PFSK-1 (cell line): ENCODE data around the gene IRAK1. TPM values are rescaled to one million over a fixed set of nuclear protein-coding genes. Genes with fewer than 3 reads are reported as not detected.
A peak's percentile ranks its signal among the peaks of the same experiment; 100 is the strongest.

ENCODE experiments used
- FOXP2 ChIP-seq: optimal IDR thresholded peaks from 2 replicates; pipeline ENCODE3; 2011; ENCODE audit warnings: borderline replicate concordance, control low read depth, inconsistent platforms; ENCODE audit not compliant: insufficient read depth; ENCODE audit errors: extremely low read length, extremely low read depth
- POLR2AphosphoS5 ChIP-seq: IDR thresholded peaks from 2 replicates; pipeline ENCODE4 v1.6.1; 2012; ENCODE audit warnings: low read depth, mild to moderate bottlenecking, control low read depth, low read length, moderate library complexity
- SIN3A ChIP-seq: IDR thresholded peaks from 2 replicates; pipeline ENCODE4 v1.6.1; 2012; ENCODE audit warnings: mild to moderate bottlenecking, low read length, moderate library complexity, borderline replicate concordance; ENCODE audit not compliant: insufficient read depth
- TAF1 ChIP-seq: IDR thresholded peaks from 2 replicates; pipeline ENCODE4 v1.6.1; 2012; ENCODE audit warnings: low read length, control low read depth, borderline replicate concordance; ENCODE audit not compliant: insufficient read depth
- polyA plus RNA-seq: library from polyadenylated mRNA; unstranded; fragments of >200 nt; gene quantifications from one replicate; pipeline ENCODE4 v1.2.1, GENCODE V29; 2012; ENCODE audit warnings: low read depth, missing spikeins; ENCODE audit not compliant: insufficient read length
- TF ChIP-seq, protein P1 (sequence below), 2 experiments: IDR thresholded peaks; 2 replicates each; pipeline versions ENCODE4 v1.6.1 to v1.8.0; 2011 to 2012; ENCODE audit warnings: low read depth in 2 of 2, low read length in 2 of 2, control low read depth in 1 of 2, inconsistent platforms in 1 of 2, mild to moderate bottlenecking in 1 of 2, moderate library complexity in 1 of 2; ENCODE audit not compliant: insufficient read depth in 1 of 2

IRAK1 gene
- 523 TPM for polyA plus RNA-seq

DNA sequence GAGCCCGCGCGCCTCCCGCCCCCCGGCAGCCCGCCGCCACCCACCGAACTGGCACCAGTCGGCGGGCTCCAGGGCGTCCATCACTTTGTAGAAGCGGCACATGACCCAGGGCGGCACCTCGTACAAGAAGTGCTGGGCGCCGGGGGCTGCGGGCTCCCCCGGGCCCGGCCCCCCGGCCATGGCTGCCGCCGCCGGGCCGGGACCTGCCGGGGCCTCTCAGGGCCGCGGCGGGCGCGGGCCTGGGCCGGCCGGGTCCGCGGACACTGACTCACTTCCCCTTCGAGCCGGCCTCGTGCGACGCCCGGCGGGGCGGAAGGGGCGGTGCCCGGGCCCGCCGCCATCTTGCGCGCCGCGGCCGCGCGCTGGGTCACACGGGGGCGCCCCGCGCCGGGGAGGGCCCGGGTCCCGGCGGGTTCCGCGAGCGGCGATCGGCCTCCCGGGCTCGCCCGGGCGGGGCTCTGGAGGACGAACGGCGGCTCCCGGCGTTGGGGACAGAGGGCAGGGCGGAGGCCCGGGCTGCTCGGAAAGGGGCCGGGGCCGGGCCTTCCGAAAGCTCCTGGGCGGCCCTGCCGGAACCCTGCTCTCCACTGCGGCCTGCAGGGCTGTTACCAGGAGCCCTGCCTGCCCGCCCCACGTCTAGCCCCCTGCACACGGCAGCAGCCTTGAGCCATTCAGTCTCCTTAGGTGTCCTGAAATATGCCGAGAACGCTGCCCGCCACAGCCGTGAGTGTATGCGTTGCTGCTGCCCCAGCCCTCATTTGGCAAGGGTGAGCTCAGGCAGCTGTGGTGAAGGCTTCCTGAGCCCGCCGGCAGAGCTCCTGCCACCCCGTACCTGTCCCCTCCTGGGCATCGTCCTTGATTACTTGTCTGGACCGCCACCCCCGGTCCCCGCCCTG is at the start of gene IRAK1:
TSS of gene IRAK1 (minus strand) at position 270 of the 896 bp plus-strand sequence. CDS start at position 180, 90 bp downstream.
- TF ChIP-seq, protein P1, sequence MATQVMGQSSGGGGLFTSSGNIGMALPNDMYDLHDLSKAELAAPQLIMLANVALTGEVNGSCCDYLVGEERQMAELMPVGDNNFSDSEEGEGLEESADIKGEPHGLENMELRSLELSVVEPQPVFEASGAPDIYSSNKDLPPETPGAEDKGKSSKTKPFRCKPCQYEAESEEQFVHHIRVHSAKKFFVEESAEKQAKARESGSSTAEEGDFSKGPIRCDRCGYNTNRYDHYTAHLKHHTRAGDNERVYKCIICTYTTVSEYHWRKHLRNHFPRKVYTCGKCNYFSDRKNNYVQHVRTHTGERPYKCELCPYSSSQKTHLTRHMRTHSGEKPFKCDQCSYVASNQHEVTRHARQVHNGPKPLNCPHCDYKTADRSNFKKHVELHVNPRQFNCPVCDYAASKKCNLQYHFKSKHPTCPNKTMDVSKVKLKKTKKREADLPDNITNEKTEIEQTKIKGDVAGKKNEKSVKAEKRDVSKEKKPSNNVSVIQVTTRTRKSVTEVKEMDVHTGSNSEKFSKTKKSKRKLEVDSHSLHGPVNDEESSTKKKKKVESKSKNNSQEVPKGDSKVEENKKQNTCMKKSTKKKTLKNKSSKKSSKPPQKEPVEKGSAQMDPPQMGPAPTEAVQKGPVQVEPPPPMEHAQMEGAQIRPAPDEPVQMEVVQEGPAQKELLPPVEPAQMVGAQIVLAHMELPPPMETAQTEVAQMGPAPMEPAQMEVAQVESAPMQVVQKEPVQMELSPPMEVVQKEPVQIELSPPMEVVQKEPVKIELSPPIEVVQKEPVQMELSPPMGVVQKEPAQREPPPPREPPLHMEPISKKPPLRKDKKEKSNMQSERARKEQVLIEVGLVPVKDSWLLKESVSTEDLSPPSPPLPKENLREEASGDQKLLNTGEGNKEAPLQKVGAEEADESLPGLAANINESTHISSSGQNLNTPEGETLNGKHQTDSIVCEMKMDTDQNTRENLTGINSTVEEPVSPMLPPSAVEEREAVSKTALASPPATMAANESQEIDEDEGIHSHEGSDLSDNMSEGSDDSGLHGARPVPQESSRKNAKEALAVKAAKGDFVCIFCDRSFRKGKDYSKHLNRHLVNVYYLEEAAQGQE (IDR thresholded peaks at IDR 0.05; ENCODE audit: insufficient read depth in 1 of 2, low read depth in 2 of 2, low read length in 2 of 2), result no peak
- no peak for TF ChIP-seq FOXP2
- TF ChIP-seq TAF1, result peak; percentile 39; the same call in 1 of the 2 replicates
- TF ChIP-seq POLR2AphosphoS5, result peak; percentile 34; the same call in 1 of the 2 replicates
- TF ChIP-seq SIN3A, result no peak

DNA sequence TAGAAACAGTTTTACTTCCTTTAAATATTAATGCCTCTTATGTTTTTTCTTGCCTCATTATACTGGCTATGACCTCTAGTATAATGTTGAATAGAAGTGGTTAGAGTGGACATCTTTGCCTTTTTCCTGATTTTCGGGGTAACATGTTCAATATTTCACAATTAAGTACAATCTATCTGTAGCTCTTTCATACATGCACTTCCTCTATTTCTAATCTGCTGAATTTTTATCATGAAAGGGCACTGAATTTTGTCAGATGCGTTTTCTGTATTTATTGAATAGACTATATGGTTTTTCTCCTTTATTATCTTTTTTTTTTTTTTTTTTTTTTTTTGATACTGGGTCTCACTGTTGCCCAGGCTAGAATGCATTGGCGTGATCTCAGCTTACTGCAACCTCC is 48.9 kb upstream of the IRAK1 start:
- TF ChIP-seq TAF1 (no peak), SIN3A (no peak), FOXP2 (no peak)
- TF ChIP-seq, protein P1 (IDR thresholded peaks at IDR 0.05; ENCODE audit: insufficient read depth in 1 of 2, low read depth in 2 of 2, low read length in 2 of 2), result no peak

DNA sequence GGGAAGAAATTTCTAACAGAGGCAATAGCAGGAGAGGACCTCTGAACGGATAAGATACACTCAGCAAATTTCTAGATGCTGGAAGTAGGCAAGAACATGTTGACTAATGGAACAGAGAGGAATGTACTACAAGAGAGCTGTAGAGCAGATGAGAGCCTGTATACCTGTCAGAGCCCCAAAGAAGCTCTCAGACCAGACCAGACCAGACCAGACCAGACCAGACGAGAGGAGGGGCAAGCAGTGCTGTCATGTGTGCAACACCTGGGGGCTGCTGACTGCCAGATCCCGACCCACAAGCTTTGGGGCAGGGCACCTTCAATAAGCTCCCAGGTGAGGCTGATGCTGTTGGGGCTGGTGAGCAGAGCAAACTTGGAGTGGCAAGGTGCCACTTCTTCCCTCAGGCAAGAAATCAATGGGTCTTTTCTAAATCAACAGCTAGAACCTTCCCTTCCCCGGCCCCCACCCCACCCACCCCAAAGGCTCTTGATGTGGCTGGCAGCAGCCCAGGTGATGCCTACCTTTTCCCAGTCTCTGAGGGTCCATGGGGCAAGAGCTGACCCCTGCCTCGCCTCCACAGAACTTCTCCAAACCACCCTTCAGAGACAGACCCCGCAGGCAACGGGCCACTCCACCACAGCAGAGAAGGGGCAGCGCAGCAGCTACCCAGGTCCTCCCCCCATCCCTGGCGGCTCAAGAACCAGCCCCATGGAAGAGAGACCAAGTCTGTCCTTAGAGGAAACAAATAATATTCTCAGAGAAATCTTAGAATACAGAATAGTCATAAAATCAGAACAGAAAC is 45.1 kb upstream of the IRAK1 start:
- TF ChIP-seq, protein P1 (IDR thresholded peaks at IDR 0.05; ENCODE audit: insufficient read depth in 1 of 2, low read depth in 2 of 2, low read length in 2 of 2), result no peak
- TF ChIP-seq TAF1, result no peak
- TF ChIP-seq POLR2AphosphoS5, result no peak

DNA sequence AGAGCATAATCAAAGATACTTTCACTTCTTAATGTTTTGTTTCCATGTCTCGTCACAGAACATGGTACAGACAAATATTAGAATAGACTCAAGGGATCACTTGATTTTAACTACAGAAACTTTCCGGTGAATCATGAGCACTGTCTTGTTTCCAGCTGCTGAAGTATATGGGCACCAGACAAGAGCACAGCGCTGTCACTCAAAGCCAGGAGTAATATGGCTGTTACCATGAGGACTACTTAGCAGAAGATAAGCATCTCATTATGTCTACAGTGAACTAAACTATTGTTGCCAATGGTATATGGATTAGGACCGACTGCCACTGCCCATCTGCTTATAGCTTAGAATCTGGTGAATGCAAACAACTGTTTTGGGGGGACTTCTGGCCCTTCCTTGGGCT is 43.5 kb upstream of the IRAK1 start:
- TF ChIP-seq, protein P1 (IDR thresholded peaks at IDR 0.05; ENCODE audit: insufficient read depth in 1 of 2, low read depth in 2 of 2, low read length in 2 of 2), result no peak
- TF ChIP-seq FOXP2, result no peak
- TF ChIP-seq TAF1, result no peak
- TF ChIP-seq SIN3A, result no peak
- TF ChIP-seq POLR2AphosphoS5, result no peak
